SU-DHL-6 (cell line): ENCODE results near the gene DUS3L.

Experiments
- EZH2phosphoT487 ChIP-seq: fragments of 200-600 bp; sonication (generic), shearing (Covaris generic); conservative IDR thresholded peaks from 2 replicates; pipeline ENCODE4 v1.6.1; 2018; ENCODE audit warnings: mild to moderate bottlenecking, antibody characterized with exemption, low read length, moderate library complexity, mixed read lengths
- TF ChIP-seq, protein P1 (sequence below): fragments of 200-600 bp; sonication (generic); IDR thresholded peaks from one replicate; pipeline ENCODE4 v1.5.1; 2017; ENCODE audit warnings: antibody characterized with exemption, mild to moderate bottlenecking, low read length, moderate library complexity; ENCODE audit not compliant: insufficient read depth, poor library complexity, severe bottlenecking

DNA sequence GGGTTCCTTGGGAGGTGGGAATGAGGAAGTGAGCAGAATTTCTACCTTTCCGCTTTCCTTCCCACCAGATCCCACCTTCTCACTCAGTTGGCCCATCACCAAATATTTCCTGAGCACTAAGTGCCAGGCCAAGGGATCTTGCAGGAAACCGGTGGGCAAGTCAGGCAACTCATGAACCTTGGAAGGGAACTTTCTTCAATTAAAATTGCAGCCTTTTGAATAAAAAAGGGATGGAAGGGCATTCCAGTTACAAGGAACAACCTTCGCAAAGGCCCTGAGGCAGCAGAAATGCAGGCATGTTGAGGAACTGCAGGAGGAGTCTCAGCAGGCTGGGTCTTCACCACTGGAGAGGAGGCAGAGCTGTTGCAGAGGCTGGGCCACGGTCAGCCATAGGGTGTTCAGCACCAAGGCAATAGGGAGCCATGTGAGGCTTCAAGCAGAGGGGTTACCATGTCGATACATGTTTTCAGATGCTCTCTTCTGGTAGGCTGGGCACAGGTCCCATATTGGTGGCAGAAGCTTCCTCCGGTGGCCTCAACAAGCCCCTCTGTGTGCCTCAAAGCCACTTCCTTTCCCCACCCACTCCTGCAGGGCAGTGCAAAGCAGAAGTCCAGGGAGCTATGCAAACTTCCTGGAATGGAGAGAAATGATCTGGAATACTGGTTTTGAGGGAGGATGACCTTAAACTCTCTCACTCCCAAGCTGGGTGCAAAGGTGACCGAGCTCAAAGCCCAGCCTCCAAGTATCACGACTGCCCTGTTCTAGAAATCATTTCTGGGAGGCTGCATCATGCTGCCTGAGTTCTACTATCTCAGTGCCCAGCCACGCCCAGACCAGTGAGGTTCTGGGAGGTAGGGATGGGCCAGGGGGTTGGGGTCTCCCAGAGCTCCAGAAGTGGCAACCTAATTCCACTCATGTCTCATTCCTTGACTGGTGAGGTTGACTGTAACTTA lies 48.4 kb upstream of the DUS3L start, which contains the start of gene FUT6:
- TF ChIP-seq, protein P1, sequence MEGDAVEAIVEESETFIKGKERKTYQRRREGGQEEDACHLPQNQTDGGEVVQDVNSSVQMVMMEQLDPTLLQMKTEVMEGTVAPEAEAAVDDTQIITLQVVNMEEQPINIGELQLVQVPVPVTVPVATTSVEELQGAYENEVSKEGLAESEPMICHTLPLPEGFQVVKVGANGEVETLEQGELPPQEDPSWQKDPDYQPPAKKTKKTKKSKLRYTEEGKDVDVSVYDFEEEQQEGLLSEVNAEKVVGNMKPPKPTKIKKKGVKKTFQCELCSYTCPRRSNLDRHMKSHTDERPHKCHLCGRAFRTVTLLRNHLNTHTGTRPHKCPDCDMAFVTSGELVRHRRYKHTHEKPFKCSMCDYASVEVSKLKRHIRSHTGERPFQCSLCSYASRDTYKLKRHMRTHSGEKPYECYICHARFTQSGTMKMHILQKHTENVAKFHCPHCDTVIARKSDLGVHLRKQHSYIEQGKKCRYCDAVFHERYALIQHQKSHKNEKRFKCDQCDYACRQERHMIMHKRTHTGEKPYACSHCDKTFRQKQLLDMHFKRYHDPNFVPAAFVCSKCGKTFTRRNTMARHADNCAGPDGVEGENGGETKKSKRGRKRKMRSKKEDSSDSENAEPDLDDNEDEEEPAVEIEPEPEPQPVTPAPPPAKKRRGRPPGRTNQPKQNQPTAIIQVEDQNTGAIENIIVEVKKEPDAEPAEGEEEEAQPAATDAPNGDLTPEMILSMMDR: no peak
- TF ChIP-seq EZH2phosphoT487: no peak
